A549 (cell line): ENCODE results near the gene SPC24.

Experiments
- CEBPB ChIP-seq, 2 experiments: fragments of >200 bp in 1 of 2; sonication (Bioruptor Twin) in 1 of 2; formaldehyde crosslinking in 1 of 2; IDR thresholded peaks; 2 replicates each; pipeline ENCODE4 v1.6.1; 2012 to 2016
- CTCF ChIP-seq: fragments of >200 bp; sonication (Bioruptor Twin); formaldehyde crosslinking; IDR thresholded peaks from 3 replicates; pipeline ENCODE4 v1.5.1; 2016
- EHMT2 ChIP-seq: fragments of 200-600 bp; sonication (generic); IDR thresholded peaks from 2 replicates; pipeline ENCODE4 v1.6.1; 2016; ENCODE audit warnings: antibody characterized with exemption, low read depth, mild to moderate bottlenecking, moderate library complexity
- ESRRA ChIP-seq: fragments of 150-350 bp; IDR thresholded peaks from 2 replicates; pipeline ENCODE4 v1.6.1; 2014; ENCODE audit warnings: mild to moderate bottlenecking, low read length, borderline replicate concordance
- JUN ChIP-seq, 2 experiments: fragments of >200 bp; sonication (Bioruptor Twin); formaldehyde crosslinking; IDR thresholded peaks; 2 replicates in 1 of 2; 3 replicates in 1 of 2; pipeline ENCODE4 v1.6.1; 2016 to 2017
- MYC ChIP-seq: IDR thresholded peaks from 2 replicates; pipeline ENCODE4 v1.6.1; 2012; ENCODE audit warnings: mild to moderate bottlenecking, inconsistent platforms, low read length, improper control_type of control experiment, borderline replicate concordance
- NR3C1 ChIP-seq: fragments of >200 bp; sonication (Bioruptor Twin); formaldehyde crosslinking; IDR thresholded peaks from 3 replicates; pipeline ENCODE4 v1.6.1; 2017
- PHF8 ChIP-seq: fragments of 200-600 bp; sonication (generic); IDR thresholded peaks from 2 replicates; pipeline ENCODE4 v1.6.1; 2016; ENCODE audit warnings: low read depth, mild to moderate bottlenecking, antibody characterized with exemption, moderate library complexity, borderline replicate concordance
- POLR2A ChIP-seq: IDR thresholded peaks from 2 replicates; pipeline ENCODE4 v1.6.1; 2012; ENCODE audit warnings: mild to moderate bottlenecking, low read length
- REST ChIP-seq: fragments of 200-600 bp; sonication (generic); IDR thresholded peaks from 2 replicates; pipeline ENCODE4 v1.6.1; 2016; ENCODE audit warnings: antibody characterized with exemption, mild to moderate bottlenecking, moderate library complexity
- RNF2 ChIP-seq: fragments of 200-600 bp; sonication (generic); IDR thresholded peaks from 2 replicates; pipeline ENCODE4 v1.6.1; 2016; ENCODE audit warnings: low read depth, mild to moderate bottlenecking, antibody characterized with exemption, moderate library complexity, borderline replicate concordance
- TF ChIP-seq, protein P1 (sequence below): IDR thresholded peaks from 2 replicates; pipeline ENCODE4 v1.6.1; 2012
- TF ChIP-seq, protein P2 (sequence below): fragments of 150-350 bp; IDR thresholded peaks from 2 replicates; pipeline ENCODE4 v1.6.1; 2014; ENCODE audit warnings: low read depth, mild to moderate bottlenecking, low read length

- TF ChIP-seq CTCF (no peak), RNF2 (no peak), CEBPB (IDR thresholded peaks at IDR 0.05) (no peak), MYC (no peak), EHMT2 (no peak), POLR2A (no peak), ESRRA (no peak), JUN (IDR thresholded peaks at IDR 0.05) (no peak), REST (no peak), NR3C1 (no peak), PHF8 (no peak)
- TF ChIP-seq, protein P1, sequence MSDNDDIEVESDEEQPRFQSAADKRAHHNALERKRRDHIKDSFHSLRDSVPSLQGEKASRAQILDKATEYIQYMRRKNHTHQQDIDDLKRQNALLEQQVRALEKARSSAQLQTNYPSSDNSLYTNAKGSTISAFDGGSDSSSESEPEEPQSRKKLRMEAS, result no peak
- TF ChIP-seq, protein P2, sequence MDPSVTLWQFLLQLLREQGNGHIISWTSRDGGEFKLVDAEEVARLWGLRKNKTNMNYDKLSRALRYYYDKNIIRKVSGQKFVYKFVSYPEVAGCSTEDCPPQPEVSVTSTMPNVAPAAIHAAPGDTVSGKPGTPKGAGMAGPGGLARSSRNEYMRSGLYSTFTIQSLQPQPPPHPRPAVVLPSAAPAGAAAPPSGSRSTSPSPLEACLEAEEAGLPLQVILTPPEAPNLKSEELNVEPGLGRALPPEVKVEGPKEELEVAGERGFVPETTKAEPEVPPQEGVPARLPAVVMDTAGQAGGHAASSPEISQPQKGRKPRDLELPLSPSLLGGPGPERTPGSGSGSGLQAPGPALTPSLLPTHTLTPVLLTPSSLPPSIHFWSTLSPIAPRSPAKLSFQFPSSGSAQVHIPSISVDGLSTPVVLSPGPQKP, result no peak
These were observed 50.5 kb downstream of the SPC24 start for GRCh38 chr19:11105014-11105636.
